Measurements from ENCODE around the gene EFNA2.
A peak's percentile ranks its signal among the peaks of the same experiment; 100 is the strongest.

Gene EFNA2

GRCh38 chr19:1260749-1261537 lies 24.7 kb upstream of the EFNA2 start:
- peak; percentile 67 for DNase-seq

- no peak for DNase-seq
Measured at GRCh38 chr19:1261538-1261797, 24.2 kb upstream of the EFNA2 start.

GRCh38 chr19:1261798-1262622 lies 23.7 kb upstream of the EFNA2 start:
- DNase-seq: no peak

- no peak for DNase-seq
Measured at GRCh38 chr19:1262623-1263123, 23.0 kb upstream of the EFNA2 start.

GRCh38 chr19:1263188-1263587 lies 22.5 kb upstream of the EFNA2 start:
- DNase-seq: no peak

GRCh38 chr19:1264801-1265614 lies 20.7 kb upstream of the EFNA2 start:
- DNase-seq: no peak

GRCh38 chr19:1265615-1266128 lies 20.0 kb upstream of the EFNA2 start:
- DNase-seq: no peak

GRCh38 chr19:1266129-1266915 lies 19.4 kb upstream of the EFNA2 start:
- no peak for DNase-seq

- DNase-seq: no peak
Measured at GRCh38 chr19:1266916-1267476, 18.7 kb upstream of the EFNA2 start.

GRCh38 chr19:1267477-1268225 lies 18.0 kb upstream of the EFNA2 start:
- no peak for DNase-seq

- no peak for DNase-seq
Measured at GRCh38 chr19:1268226-1269064, 17.2 kb upstream of the EFNA2 start.

- peak; percentile 94 for DNase-seq
Measured at GRCh38 chr19:1269065-1269477, 16.6 kb upstream of the EFNA2 start, which contains the start of gene CIRBP. Gene CIRBP (plus strand): TSS chr19:1269332. CDS start chr19:1270934, 1,602 bp downstream.

- no peak for DNase-seq
Measured at GRCh38 chr19:1269478-1270212, 16.0 kb upstream of the EFNA2 start.

- no peak for DNase-seq
Measured at GRCh38 chr19:1270213-1270853, 15.3 kb upstream of the EFNA2 start.

- DNase-seq: no peak
Measured at GRCh38 chr19:1270854-1271527, 14.7 kb upstream of the EFNA2 start.

GRCh38 chr19:1271528-1272422 lies 13.9 kb upstream of the EFNA2 start:
- DNase-seq: no peak
